ENCODE data around the gene NELFE.

GRCh38 chr6:31952890-31953289 lies 5.9 kb downstream of the NELFE start:
- no peak for TF ChIP-seq CTCF (conservative IDR thresholded peaks at IDR 0.05 in 1 of 2, IDR thresholded peaks at IDR 0.05 in 1 of 2; ENCODE audit: low read depth in 1 of 2, low read length in 2 of 2)
- no peak for TF ChIP-seq EZH2 (IDR thresholded peaks at IDR 0.05; ENCODE audit: low read length, missing control alignments)

Measured in fibroblast of lung (primary cell).